HuH-7.5 (cell line): ENCODE results near the gene ARPC2.
A peak's percentile ranks its signal among the peaks of the same experiment; 100 is the strongest.
"Not testable (repeated sequence)": the region's sequence is repeated elsewhere in the genome, so short reads cannot be mapped to it uniquely, and the experiment has no call there.

Experiments used
- DNase-seq: peaks from one replicate; pipeline ENCODE4 v3.0.0; 2011; ENCODE audit warnings: low spot score

Gene ARPC2

DNA sequence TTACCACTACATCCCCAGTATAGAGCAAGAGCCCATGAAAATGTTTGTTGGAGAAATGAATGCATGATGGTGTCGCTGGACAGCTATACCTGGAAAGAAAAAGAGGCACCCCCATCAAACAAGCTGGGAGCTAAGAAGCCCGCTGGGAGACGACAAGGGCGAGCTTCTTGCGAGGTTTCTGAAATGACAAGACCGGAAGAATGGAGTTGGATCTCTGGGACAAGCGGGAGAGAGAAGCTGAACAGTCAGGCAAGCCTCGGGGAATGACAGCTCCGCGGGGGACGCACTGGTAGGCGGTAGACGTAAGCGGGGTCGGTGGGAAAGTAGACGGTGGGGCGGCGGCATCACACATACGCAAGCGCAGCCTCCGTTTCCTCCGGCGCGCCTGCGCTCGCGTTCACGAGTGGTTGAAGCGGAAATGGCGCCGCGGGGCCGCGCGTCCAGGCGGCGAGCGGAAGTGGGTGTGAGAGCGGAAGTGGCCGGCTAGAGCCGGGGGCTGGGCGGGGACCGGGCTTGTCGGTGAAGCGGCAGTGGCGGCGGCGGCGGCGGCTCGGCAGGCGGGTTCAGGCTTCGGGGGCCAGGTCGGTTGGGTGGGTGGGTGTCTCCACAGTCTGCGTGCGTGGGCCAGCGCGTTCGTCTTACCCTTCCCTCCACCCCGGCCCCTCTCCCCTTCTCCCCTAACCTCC lies at the start of gene ARPC2:
TSS of gene ARPC2 (plus strand) at position 516 of the 686 bp plus-strand sequence. CDS start 282 bp downstream, outside the sequence.
- DNase-seq = peak; percentile 81

DNA sequence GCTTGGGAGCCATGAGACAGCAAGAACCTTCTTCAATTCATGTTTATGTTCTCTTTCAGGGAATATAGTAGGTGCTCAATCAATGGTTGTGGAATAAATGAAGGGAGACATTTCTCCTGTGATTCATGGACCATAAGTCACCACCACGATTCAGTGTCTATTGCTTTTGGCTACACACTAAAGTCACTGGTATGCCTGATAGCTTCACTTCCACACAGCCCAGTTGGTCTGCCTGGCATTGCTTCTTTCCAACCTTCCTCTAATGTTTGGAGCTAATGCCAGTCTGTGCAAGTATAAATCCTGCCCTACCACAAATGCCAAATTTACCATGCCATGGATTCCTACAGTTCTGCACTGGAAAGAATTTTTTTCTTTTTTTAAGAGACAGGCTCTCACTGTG lies 49.0 kb upstream of the ARPC2 start:
- DNase-seq = no peak

DNA sequence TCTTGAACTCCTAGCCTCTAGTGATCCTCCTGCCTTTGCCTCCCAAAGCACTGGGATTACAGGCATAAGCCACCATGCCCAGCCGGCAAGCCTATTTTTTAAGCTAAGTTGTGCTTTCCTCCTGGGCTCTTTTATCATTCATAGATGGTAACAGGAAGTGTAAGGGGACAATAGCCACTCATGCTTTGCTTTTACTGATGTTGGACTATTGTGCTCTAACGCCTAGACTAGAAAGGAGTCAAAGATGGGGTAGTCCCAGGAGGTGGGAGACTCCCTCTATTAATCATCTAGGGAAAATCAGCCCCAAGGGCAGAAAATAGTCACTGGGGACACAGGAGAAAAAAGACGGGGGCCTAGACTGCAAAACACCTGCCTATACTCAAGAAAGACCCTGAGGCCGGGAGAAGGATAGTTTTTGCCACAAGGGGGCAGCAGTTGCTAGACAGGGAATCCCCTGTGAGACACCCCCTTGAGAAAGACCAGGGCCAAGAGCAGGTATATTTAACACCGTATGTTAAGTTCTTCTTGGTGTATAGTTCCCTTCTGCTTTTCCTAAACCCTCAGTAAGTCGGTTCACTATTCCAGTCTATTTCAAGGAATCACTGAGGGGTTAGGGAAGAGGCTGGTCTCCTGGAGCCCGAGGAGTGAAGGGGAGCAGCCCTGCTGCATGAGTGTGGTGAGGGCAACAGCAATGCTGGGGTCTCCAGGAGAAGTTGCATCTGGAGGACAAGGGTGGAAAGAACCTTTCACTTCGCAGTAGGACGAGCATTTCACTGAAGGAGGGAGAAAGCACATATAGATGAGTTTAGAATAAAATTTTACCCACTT lies 48.1 kb upstream of the ARPC2 start:
- peak; percentile 44 for DNase-seq

DNA sequence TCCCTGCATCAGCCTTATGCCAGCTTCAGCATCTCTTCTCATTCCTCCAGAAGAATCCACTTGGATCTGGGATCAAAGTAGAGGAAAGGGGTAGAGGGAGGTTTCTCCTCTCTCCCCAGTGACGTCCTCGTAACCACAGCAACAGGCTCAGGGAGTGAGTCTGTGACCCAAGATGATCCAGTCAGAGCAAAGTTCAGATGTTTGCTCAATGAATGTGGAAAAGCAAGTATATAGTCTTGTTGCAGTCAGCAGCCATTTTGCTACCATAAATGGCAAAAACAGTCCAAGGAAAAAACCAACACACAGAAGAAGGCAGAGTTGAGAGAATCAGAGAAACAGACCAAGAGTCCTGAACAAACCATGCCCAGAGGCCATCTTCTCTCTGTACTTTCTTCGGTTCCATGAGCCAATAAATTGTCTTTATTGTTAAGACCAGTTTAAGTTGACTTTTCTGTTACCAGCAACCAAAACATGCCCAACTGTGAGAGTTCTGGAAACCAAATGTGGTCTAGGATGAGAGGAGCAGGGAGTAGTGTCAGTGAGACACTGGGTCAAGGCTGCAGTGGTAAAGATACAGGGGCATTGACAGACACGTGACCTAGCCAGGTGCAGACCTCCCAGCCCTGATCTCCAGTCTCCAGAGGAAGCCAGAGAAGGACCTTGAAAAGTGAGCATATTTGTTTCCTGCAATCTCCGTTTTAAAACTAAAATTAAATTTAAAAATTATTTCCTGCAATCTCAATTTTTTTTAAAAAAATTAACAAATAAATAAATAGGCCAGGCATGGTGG lies 47.0 kb upstream of the ARPC2 start:
- DNase-seq = no peak

DNA sequence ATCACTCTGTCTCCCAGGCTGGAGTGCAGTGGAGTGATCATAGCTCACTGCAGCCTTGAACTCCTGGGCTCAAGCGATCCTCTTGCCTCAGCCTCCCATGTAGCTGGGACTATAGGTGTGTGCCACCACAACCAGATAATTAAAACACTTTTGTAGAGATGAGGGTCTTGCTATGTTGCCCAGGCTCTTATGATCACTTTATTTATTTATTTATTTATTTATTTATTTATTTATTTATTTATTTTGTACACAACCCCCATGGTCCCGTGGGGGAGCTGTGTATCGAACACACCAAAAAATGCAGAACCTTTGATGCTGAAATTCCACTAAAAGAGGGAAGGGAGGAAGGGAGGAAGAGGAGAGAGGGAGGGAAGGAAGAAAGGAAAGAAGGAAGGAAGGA lies 45.2 kb upstream of the ARPC2 start:
- not testable (repeated sequence) for DNase-seq

DNA sequence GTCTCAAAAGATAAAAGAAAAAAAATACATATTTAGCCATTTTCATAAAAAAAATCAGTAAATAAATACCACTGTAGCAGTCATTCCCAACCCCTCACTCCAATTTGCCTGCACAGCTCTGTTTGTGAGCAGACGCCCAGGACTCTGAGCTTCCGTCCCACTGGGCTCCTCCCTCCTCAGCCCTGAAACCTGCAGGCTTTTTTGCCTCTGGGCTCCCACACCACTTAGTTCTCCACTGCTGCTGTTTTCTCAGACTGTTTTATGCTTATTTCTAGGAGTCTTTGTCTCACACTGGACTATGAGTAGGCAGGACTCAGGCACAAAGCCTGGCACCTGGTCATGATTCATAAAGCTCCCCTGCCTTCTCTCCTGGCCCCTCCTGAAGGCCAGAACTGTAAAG lies 44.1 kb upstream of the ARPC2 start:
- no peak for DNase-seq

DNA sequence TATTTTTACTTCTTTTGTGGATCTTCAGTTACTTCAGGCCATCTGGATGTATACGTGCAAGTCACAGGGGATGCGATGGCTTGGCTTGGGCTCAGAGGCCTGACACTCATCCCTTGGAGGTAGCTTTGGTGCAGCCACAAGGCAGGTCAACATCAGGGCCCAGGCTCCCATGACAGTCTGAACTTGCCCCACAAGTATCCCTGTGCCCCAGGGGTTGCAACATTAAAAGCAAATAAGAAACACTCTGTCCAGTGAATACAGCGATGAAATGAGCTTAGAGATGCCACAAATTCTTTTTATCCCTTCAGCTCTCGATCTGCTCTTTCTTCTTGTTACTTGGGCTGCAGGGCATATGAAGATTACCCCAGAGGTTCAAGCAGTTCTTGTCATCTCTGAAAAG lies 37.2 kb upstream of the ARPC2 start:
- DNase-seq = no peak

DNA sequence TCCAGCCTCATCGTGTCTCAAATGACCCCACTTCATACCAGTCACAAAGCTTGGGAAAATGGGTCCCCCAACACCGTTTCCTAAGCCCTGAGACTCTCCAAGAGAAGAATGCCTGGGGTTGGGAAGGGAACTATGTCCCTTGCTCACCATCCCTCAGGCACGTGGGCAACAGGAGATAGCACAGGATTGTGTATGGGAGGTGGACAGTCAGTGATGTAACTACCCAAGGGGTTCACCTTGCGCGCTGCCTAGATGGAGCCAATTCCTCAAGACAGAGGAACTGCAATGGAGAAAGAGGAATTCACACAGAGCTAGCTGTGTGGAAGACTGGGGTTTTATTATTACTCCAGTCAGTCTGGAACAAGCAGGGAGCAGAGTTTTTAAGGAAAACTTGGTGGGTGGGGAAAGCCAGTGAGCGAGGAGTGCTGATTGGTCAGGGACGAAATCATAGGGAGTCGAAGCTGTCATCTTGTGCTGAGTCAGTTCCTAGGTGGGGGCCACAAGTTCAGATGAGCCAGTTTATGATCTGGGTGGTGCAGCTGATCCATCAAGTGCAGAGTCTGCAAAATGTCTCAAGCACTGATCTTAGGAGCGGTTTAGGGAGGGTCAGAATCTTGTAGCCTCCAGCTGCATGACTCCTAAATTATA lies 36.4 kb upstream of the ARPC2 start:
- DNase-seq = no peak

DNA sequence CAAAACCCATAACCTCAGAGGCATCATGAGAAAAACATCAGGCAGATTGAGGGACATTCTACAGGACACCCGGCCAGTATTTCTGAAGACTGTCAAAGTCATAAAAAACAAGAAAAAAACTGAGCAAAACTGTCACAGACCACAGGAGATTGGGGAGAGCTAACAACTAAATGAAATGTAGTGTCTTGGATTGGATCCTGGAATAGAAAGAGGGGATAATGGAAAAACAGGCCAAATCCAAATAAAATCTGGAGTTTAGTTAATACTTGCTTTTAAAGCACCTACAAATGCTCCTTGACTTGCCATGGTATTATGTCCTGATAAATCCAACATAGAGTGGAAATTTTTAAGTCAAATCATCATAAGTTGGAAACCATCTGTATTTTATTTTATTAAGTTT lies 32.7 kb upstream of the ARPC2 start:
- DNase-seq = no peak

DNA sequence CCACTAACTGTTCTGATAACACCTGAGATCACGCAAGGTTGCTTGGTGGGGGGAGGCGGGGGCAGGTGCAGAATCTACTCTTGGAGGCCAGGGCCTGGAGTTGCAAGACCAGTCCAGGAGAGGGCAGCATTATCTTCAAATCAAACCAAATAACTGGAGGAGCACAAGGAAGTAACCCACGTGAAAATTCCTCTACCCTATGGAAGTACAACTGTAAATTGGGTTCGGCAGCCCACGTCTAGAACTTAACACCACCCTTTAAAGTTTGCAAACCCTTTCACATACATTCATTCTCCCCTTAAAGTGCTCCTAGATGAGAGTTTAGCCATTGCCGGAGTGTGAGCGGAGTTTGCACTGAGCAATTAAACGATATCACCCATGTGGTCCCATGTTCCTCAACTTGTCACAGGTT lies 30.6 kb upstream of the ARPC2 start:
- peak; percentile 35 for DNase-seq

DNA sequence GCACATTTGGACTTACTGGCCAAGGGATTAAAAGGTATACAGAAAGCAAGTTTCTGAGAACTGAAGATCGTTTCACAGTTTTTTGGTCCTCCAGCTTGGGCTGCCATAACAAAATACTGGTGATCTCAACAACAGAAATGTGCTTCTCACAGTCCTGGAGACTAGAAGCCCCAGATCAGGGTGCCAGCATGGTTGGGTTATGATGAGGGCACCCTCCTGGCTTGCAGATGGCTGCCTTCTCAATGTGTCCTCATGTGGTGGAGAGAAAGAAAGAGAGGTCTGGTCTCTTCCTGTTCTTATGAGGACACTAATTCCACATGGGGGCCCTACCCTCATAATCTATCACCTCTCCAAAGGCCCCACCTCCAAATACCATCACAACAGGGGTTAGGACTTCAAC lies 30.1 kb upstream of the ARPC2 start:
- no peak for DNase-seq

DNA sequence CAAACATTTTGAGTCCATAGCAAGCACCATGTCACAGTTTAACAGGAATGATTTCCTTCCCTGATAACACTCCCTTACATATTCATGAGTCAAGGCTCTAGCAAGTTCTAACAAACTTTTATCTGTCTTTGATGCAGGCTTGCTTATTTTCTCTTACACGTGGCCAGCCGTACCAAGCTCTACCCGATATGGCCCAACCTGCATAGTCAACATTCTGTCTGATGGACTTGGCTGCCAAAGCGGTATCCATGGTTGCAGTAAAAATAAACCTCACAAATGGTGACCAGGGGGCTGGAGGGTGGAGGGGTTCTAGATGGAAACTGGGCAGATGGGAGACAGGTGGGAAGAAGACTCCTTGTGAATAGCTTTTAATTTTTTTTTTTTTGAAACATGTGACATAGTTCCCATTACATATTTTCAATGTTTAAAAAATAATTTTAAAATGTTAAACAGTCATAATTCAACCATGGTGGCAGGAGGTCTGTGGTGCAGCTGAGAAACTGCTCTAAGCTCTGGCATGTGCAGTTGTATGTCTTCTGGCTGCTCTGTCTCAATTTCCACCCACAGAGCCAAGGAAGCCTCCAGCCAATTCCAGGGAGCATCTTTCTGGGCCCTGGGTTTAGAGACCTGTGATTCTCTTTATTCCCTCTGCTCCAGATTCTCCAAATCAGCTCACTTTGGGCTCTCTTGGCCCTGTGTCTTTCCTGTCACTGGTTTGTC lies 29.5 kb upstream of the ARPC2 start:
- no peak for DNase-seq

DNA sequence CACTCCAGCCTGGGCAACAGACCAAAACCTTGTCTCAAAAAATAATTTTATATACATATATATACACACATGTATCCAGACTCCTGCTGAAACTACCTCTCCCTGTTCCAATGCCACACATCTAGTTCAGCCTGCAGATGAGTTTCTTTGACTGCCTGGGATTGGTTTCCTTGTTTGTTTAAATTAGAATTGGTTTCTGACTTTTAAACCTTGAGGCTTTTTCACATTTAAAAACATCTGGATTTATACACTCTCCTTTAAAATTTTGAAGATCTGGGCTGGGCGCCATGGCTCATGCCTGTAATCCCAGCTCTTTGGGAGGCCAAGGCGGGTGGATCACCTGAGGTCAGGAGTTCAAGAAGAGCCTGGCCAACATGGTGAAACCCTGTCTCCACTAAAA lies 28.5 kb upstream of the ARPC2 start:
- no peak for DNase-seq

DNA sequence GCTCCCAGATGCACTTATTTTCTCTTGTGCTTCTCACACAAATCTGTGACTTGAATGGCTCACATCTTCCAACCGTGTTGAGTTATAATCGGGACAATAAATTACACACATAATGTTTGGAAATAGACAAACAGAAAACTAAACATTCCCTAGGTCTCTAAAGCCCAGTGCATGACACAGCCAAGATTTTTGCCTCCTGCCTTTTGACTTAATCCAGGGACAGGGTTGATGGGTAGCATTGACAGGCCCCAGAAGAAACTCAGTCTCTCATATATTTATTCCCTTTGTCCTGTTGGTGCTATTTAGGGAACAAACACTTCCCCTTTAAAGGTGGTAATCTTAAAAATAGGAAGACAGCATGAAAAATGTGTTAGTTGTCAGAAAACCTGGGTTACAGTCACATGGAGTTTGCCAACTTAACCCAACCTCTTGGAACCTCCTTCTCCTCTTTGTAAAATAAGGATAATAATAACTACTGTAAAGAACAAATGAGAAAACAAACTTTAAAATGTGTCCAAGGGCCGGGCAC lies 24.0 kb upstream of the ARPC2 start:
- DNase-seq = no peak

DNA sequence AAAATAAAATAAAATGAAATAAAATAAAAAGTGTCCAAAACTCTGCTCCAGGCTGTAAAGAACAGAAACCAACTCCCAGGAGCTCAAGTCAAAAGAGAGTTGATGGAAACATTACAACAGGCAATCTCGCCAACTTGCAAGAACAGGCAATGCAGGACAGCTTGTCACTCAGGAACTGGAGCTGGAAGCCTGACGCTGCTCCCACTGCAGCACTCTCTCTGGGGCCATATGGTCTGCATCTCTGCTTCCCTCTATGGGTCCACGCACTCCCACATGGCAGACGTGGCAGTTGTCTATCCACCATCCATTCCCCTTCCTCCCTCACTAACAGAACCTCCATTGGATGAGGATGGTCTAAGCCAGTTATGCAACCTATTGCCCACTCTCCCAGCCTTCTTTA lies 23.3 kb upstream of the ARPC2 start:
- no peak for DNase-seq

DNA sequence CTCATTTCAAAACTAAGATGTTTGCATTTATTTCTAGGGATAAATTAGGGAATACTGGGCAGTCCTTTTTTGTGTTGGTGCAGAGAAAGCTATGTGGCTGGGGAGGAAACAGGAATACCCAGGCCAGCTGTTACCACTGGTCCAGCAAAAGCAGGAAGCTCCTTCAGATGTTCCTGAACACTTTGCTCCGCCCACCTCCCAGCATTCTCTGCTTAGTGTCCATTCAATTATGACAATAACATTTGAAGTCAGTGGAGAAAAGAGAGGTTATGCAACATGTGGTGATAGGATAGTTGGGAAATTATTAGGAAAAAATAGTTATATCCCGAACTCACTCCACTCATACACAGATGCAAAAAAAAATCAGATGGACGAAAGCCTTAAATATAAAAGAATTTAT lies 22.1 kb upstream of the ARPC2 start:
- DNase-seq = no peak

DNA sequence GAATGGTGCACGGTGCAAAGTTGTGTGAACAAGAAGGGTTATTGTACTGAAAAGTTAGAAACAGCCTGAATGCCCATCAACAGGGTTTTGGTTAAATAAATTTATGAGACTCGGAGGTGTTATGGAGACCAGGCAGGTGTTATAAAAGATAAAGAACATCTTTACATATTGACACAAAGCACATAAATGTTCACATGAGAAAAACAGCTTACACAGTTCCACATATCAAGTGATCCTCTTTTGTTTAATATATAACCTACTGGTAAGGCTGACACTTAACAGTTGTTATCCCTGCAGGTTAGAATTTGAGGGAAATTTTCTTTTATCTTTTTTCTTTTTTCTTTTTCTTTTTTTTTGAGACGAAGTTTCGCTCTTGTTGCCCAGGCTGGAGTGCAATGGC lies 20.0 kb upstream of the ARPC2 start:
- DNase-seq = no peak

DNA sequence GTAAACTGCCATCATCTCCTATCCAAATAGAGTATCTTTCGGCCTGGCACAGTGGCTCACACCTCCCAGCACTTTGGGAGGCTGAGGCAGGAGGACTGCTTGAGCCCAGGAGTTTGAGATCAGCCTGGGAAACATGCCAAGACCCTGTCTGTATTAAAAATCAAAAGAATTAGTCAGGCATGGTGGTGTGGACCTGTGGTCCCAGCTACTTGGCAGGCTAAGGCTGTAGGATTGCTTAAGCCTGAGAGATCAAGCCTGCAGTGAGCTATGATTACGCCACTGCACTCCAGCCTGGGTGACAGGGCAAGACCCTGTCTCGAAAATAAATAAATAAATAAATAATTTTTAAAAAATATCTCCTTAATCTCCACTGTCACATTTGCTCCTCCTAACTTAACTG lies 14.7 kb upstream of the ARPC2 start:
- DNase-seq = no peak

DNA sequence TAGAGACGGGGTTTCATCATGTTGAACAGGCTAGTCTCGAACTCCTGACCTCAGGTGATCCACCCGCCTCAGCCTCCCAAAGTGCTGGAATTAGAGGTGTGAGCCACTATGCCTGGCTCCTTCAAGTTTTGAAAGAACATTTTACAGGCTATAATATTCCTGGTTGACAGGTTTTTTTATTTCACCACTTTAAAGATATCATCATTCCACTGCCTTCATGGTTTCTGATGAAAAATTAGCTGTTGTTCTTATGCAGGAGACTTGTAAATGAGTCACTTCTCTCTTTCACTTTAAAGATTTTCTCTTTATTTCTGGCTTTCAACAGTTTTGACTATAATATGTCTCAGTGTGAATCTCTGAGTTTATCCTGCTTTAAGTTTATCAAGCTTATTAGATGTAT lies 7.9 kb upstream of the ARPC2 start:
- no peak for DNase-seq

DNA sequence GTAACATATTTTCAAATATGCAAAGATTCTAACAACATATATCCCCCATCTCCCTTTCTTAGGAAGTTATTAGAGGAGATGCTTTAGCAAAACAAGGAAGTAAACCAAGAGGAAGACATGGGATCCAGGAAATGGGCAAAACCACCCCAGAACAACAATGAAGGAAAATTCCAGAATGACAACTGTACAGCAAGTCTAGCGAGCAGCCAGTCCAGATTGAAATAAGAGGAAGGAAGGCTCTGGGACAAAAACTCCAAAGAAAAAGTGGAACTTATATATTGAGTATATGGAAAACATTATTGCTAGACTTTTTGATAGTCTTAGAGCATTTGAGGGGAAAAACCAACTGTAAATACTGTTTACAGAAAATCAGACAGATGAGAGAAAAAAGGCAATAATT lies 2.9 kb upstream of the ARPC2 start:
- no peak for DNase-seq

DNA sequence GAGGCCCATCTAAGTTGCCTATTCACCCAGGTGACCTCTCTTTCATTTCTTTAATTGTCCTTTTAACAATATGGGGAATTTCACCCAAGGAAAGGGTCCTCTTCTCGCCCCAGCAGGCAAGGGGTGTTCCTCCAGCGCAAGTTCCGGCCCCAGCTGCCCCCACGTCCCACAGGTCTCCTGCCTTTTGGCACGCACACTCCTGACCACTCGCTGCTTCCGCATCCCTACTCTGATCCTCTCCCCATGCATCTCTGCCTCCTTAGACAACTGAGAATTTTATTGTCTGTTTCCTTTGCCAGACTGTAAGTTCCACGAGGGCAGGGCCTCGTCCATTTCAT lies 684 bp upstream of the ARPC2 start:
- DNase-seq = no peak
